Head of caudate nucleus (tissue), 42 donors: ENCODE measurements around the gene PSMC3IP.
A peak's percentile ranks its signal among the peaks of the same experiment; 100 is the strongest.

Experiments used
- DNase-seq, 42 donors: peaks; one replicate each; pipeline versions ENCODE4 v3.0.0 to v3.0.0-alpha.2; 2020 to 2021; ENCODE audit warnings: mixed read lengths in 7 of 42
- intact Hi-C: fragments of 100-400 bp; cut with DNase I; formaldehyde crosslinking; loops from one replicate; pipeline ENCODE4 v1.15.0; 2022

PSMC3IP gene

DNA sequence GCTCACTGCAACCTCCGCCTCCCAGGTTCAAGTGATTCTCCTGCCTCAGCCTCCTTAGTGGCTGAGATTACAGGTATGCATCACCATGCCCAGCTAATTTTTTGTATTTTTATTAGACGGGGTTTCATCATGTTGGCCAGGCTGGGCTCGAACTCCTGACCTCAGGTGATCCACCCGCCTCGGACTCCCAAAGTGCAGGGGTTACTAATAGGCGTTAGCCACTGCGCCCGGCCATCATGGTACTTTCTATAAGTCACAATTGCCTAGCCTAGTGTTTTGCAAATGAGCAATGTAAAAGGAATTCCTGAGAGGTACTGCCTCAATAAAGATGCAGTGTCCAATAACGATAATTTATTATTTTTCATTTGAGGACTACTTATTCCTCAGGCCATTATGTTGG lies 13.9 kb upstream of the PSMC3IP start:
- intact Hi-C loops = no loop called here
- no peak for DNase-seq

DNA sequence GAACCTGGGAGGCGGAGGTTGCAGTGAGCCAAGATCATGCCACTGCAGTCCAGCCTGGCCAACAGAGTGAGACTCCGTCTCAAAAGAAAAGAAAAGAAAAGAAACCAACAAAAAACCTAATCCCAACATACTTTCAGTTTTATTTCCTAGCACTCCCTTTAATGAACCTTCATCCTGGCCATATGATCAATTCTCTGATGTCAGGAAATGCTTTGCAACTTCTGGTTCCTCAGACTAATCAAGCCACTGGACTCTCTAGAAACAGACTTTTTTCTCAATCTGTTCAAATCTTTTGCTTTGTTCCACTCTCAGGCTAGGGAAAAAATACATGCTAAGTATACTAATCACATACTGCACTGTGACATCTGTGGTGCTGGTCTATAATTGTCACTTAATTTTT lies 13.4 kb upstream of the PSMC3IP start:
- intact Hi-C loops = no loop called here
- DNase-seq = no peak

DNA sequence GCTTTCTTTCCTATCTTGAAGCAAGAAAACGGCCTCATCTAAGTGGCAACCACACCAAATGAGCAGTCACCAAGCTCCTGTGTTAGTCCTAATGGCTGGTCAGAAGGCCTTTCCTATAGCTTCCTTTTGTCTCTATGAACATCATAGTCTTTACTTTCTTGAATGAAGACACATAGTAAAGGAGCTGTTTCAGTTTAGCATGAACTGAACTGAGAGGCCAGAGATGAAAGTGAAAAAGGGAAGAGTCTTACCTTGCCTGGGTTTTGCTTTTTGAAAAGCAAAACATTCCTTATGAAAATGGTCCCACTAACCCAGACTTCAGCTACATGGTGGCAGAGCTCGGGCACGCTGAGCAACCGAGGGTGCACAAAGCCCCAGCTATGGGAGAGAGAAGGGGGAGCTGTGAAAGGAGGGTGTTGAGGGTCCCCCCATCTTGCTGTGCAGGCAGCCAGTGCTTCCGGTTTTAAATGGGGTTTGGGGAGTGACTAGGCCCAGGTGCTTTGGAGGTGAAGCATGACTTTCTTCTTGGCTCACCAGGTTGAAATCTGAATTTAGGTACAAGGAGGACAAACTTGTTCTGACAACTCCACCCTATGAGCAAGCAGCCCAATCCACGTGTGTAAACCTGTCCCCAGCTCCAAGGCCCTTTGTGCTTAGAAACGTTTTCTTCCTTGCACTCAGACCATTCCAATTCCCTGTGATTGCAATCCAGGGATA lies 9.1 kb upstream of the PSMC3IP start:
- intact Hi-C loops = no loop called here
- DNase-seq = no peak

DNA sequence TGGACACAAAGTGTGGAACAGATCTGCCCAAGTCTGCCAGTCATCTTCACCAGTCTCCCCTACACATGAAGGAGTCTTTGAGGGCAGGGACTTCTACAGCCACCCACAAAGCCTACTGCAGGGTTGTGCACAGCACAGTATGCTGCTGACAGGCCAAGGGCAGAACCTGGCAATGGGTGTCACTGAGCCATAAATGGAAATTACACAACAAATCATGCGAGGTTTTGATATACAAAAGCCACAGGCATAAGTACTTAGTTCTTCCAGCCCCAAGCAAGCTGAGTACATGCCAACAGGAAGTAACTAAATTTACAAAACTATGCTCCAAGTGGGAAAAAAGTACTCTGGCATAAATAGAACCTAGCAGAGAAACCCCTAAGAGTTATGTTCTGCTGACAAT lies 7.8 kb upstream of the PSMC3IP start:
- intact Hi-C loops = no loop called here

DNA sequence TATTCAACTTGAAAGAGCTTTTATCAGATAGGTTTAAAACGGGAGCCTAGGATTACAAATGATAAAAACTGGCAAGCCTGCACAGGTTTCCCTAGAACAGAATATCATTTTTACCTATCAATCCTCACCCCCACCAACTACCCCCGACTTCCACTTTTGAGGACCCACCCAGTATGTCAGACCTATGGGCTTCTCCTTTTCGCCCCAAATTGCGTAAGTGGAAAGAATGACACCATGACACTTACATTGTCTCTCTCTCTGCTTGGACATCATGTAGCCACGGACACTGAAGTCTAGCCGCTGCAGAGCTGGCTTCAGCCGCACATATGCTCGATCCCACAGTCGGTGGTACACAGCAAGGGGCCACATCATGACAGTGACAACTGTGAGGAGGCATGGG lies 7.4 kb upstream of the PSMC3IP start:
- intact Hi-C loops = no loop called here
- DNase-seq = peak in 1 of 42 donors; percentile 8

More for the DNA sequence above, 7.8 kb upstream of the PSMC3IP start:
- DNase-seq = peak in 1 of 42 donors; percentile 1

DNA sequence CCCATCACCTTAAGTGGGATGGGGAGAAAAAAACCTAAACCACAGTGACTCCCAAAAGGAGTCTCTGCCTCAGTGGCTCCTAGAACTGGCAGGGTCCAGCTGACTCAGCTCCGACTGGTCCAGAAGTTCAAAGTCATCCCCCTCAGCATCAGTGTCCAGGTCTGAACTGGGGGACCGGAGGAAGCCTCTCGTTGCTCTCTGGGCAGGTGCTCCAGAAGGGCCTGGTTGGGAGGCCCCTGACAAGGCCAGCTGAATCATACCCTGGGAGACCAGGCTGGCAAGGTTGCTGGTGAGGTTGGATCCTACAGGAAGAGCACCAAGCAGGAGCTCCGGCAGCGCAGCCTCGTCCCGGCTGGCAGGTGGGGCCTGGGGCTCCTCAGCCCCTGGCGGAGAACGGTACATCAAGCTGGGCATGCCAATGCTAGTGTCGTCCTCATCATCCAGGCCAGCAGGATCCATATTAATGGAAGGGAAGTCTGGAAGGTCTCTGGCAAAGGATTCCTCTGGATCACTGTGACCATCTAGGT lies 4.3 kb upstream of the PSMC3IP start:
- intact Hi-C loops = no loop called here
- DNase-seq = peak in 1 of 42 donors; percentile 6

DNA sequence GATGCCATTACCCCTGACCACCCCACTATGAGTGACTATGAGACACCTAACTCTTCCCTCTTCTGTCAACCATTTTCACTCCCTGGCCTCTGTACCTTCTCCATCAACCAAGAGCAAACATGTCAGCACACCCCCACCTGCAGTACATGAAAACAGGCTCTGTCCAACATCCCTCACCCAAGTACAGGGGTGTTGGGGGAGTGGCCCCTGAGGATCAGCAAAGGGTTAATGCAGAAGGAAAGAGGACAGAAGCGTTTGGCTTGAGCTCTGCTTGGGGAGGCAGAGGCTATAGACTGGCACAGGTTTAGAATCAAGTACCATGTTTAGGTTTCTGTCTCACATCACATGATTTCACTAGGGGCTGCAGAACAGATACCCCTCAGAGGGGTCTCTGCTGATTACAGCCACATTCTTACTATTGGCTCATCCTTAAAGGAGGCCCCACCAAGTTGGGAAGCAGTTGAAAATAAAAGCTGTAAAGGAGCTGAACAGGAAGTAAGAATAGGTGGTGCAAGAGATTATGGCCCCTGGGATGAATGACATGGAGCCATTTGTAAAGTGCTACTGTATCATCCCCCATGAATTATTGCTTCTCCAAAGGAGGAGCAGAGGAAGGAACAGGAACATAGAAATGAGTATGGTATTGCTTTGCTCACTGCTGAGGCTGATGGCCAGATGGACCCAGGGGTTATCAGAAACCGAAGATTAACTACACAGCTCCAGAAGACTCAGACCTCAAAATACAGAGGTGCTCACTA lies 2.4 kb upstream of the PSMC3IP start:
- intact Hi-C loops = loop anchor here (5.0 kb wide), 1 partner anchor 97 kb away; the partner anchor contains the start of gene PLEKHH3
- peak in 1 of 42 donors; percentile 2 for DNase-seq

DNA sequence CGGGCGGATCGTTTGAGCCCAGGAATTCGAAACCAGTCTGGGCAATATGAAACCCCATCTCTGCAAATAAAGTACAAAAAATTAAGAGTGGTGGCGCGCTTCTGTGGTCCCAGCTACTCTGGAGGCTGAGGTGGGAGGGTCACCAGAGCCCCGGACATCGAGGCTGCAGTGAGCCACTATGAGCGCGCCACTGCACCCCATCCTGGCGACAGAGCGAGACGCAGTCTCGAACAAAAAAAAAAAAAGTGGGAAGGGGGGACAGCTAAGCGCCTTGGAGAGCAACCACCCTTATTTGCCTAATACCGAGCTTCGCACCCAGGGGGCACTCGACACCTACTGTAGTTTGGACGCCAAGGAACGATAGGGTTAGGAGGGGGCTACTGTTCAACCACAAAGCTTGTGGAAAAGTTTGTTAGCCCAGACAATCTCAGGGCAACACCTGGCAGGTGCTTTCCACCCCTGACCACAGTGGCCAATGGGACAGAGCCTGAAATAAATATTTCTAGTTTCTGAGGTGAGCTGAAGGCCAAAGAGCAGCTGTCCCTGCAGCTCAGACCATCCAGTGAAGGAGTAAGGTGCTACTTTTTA lies 847 bp upstream of the PSMC3IP start:
- intact Hi-C loops = loop anchor here (5.0 kb wide), 1 partner anchor 99 kb away; the partner anchor contains the start of gene PLEKHH3
- DNase-seq = peak; percentile 45 to 89 (median 76)

DNA sequence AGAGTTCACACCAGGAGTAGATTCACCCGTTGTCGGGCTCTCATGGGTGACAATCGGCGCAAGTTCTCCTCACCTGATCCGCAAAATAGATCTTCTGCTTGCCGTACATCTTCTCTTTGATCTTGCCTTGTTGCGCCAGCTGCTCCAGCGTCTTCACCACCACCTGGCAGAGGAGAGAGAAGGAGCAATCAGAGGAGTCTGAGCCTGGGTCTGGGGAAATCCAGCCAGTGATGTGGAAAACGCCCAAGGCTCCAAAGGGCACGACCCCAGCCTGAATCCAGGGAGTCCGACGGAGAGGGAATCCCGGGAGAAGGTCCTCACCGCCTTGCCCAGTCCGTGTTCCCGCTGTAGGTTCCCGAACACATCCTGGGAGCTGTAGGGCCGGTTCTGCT lies 393 bp downstream of the PSMC3IP start:
- intact Hi-C loops = loop anchor here (5.0 kb wide), 1 partner anchor 100 kb away; the partner anchor contains the start of gene PLEKHH3
- DNase-seq = no peak

DNA sequence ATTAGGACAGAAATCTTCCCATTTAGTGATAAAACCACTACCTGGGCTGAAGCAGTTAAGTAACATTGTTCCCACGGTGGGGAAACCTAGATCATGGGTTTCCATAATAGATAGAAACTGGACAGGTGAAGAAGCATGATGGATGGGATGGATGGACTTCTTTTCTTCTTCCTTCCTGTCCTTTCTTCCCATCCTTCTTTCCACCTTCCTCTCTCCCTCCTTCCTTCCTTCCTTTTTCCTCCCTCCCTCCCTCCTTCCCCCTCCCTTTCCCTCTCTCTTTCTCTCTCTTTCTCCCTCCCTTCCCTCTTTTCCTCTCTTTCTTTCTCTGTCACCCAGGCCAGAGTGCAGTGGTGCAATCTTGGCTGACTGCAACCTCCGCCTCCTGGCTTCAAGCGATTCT lies 3.1 kb downstream of the PSMC3IP start:
- no peak for DNase-seq
- intact Hi-C loops = no loop called here

DNA sequence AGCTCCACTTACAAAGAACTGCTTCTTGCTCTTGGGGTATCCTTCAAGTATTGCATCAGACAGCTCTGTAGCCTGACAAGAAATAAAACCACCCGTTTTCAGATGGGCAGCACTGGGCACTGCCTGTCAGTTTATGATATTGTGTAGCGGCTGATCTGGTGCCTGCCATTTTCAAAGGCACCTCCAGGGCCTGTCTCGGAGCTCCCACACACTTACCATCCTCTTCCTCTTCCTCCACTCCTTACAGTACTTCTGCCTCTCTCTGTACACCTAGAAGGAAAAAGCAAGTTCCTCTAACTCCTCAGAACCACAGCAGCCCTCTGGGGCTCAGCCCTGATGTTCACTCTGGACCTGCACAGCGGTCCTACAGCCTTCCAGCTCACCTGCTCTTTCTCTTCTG lies 4.4 kb downstream of the PSMC3IP start:
- no peak for DNase-seq
- intact Hi-C loops = no loop called here

DNA sequence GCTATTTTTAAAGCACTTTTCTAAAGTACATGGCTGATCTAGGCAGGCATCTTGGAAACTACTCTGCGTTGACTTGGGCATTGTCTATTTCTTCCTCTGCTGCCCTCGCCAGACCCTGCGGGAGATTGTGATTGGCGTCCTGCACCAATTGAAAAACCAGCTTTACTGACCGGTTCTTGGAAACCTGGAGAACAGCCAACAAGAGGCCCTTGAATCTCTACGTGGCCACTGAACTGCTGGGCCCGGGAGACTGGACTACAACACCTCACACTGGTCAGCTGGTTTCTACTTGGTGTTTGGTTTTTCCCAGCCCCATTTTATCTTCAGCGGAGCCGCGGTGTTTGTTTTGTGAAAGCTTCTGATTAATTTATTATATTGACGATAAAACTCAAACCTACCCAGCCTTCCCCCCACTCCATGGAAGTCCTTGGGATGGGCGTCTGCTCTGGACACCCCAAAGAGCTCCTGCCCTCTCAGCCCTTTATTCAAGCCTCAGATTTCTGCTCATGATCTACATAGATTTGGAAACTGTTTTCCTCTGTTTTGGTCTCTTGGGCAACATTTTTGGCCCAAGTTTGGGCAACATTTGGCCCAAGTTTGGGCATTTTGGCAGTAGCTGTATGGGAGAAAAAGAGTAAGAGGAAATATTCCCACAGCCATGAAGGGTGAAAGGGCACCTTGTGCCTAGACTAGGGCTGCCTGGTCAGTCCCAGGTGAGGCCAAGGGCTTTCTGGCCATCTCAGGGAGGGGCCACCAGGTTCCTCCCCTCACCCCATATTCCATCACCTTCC lies 5.9 kb downstream of the PSMC3IP start:
- no peak for DNase-seq
- intact Hi-C loops = no loop called here

DNA sequence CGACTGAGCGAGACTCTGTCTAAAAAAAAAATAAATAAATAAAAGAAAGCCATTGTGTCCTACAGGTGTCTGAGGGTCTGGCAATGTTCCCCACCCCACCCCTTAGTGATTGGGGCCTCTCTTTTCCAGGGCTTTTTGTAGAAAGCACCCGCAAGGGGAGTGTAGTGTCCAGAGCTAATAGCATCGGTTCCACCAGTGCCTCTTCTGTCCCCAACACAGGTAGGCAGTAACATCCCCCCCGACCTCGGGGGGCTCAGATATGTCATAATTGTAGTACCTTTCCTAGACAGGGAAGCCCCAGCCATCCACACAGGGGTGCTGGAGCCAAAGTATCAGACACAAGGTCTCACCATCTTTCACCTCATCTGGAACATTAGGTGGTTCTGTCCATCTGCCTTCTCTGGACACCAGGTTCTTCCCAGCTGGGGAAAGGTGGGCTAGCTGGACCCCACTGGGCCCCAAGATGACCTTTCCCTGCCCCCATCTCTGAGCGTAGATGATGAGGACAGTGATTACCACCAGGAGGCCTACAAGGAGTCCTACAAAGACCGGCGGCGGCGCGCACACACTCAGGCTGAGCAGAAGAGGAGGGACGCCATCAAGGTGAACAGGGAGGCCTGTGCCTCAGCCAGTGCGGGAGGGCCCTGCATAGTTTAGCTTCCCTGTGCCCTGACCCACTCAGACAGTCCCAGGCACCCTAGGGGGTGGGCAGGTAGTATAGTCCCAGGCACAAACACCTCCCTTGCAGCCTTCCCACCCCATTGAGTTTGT lies 9.0 kb downstream of the PSMC3IP start:
- no peak for DNase-seq
- intact Hi-C loops = no loop called here

DNA sequence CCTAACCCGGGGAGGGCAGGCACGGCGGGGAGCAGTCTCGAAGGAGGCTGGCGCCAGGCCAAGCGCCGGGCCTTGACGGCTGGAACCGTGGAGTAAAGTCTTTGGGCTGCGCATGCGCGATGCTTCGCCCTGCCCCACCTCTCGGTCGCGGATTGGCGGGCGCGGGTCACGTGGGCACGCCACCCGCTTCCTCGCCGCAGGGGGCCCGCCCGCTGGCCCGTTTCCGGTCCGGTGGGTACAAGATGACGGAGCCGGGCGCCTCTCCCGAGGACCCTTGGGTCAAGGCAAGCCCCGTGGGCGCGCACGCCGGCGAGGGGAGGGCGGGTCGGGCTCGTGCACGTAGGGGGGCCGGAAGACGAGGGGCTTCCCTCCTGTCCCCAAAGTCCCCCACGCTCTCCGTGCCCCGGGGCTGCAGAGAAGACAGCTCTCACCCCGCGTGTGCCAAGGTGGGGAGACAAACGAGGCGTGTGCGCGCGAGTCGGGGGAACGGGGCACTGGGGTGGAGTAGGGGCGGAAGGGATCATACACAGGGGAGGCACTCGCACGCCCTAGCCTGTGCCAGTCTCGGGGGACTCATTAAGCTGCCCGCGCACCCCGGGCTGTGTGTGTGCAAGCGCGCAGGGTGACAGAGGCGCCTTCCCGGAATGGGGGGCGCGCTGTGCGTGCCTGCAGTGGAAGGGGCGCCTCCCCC lies 10.5 kb downstream of the PSMC3IP start, which contains the start of gene MLX:
TSS of gene MLX (plus strand) at position 218 of the 691 bp plus-strand sequence. CDS start at position 243, 25 bp downstream.
- peak; percentile 77 to 98 (median 94) for DNase-seq
- intact Hi-C loops = no loop called here

DNA sequence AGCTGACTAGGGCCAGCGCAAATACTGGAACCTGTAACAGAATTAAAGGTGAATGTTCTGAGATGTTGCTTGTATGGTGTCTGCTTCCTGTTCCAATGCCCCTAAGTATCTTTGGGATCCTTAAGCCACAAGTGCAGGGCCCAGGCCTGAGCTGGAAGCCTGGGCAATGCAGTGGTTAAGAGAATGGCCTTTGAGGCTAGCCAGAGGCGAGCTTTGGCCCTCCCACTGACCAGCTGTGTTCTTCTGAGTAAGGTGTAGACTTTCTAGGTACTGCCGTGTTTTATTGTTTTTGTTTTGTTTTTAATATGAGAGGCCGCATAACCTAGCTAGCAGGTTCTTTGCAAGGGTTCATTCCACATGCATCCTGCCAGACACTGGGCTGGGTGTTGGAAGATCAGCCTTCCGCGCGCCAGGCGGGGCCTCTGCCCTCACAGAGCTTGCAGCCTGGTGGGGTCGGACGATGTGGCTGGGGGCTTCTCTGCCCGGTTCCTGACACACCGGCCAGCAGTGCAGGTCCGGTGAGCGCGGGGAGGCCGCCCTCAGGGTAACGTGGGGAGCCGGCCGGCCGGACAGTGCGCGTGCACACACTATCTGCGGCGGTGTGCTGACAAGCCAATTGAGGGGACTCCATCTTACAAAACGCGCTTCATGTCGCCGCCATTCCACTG lies 11.2 kb downstream of the PSMC3IP start:
- peak in 1 of 42 donors; percentile 18 for DNase-seq
- intact Hi-C loops = no loop called here

DNA sequence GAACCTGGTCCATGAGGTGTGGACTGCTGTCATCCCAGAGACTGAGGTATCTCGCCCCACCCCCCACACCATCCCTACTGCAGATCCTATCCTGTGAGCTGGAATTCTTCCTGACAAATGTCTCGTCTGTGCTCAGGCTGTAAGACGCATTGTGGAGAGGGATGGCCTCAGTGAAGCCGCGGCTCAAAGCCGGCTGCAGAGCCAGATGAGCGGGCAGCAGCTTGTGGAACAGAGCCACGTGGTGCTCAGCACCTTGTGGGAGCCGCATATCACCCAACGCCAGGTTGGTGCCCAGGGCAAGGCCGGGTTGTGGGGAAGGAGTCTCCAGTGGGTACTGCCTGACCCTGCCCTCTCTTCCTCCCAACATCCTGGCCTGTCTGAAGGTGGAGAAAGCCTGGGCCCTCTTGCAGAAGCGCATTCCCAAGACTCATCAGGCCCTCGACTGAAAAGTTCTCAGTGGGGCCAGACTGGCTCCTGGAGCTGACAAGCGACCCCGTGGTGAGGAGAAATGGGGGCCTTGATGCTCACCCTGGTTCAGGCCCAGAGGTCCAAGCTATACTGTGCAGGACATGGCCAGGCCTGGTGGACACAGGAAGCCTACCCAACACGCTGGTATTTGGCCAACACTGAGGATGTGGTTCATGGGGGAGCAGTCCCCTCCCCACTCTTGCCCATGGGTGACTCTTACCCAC lies 11.9 kb downstream of the PSMC3IP start:
- intact Hi-C loops = no loop called here
- no peak for DNase-seq
